ENCODE results near the gene PLEKHS1.
"Not testable (repeated sequence)": the region's sequence is repeated elsewhere in the genome, so short reads cannot be mapped to it uniquely, and the experiment has no call there.

- TF ChIP-seq CREB5 (CRISPR knock-in tag; IDR thresholded peaks at IDR 0.05; ENCODE audit: low read depth); ZNF8 (CRISPR knock-in tag; IDR thresholded peaks at IDR 0.05); ZC3H10 (CRISPR knock-in tag; IDR thresholded peaks at IDR 0.05); CSRNP3 (CRISPR knock-in tag; IDR thresholded peaks at IDR 0.05); ARNTL (CRISPR knock-in tag; IDR thresholded peaks at IDR 0.05; ENCODE audit: borderline replicate concordance, low read depth); RARB (CRISPR knock-in tag; IDR thresholded peaks at IDR 0.05): not testable (repeated sequence)
Observed at GRCh38 chr10:113814700-113815099, 63.2 kb downstream of the PLEKHS1 start.
